ENCODE data around the gene RPS6KA3.

RPS6KA3 gene

GRCh38 chrX:20240201-20240600 lies 26.5 kb downstream of the RPS6KA3 start:
- no peak for TF ChIP-seq CTCF (conservative IDR thresholded peaks at IDR 0.05; ENCODE audit: control insufficient read depth, insufficient read depth, low read depth, low read length)
- DNase-seq (ENCODE audit: low read depth), result no peak
- no peak overlapping the region for H3K4me3 ChIP-seq (ENCODE audit: control insufficient read depth, low read depth, low read length)

- no peak overlapping the region for H3K4me3 ChIP-seq (ENCODE audit: control insufficient read depth, low read depth, low read length)
- no peak for TF ChIP-seq CTCF (conservative IDR thresholded peaks at IDR 0.05; ENCODE audit: control insufficient read depth, insufficient read depth, low read depth, low read length)
- DNase-seq (ENCODE audit: low read depth), result peak; percentile 22
These were observed 28.8 kb downstream of the RPS6KA3 start for GRCh38 chrX:20237864-20238263.

GRCh38 chrX:20235755-20236154 lies 31.0 kb downstream of the RPS6KA3 start:
- no peak overlapping the region for H3K4me3 ChIP-seq (ENCODE audit: control insufficient read depth, low read depth, low read length)
- DNase-seq (ENCODE audit: low read depth), result no peak
- no peak for TF ChIP-seq CTCF (conservative IDR thresholded peaks at IDR 0.05; ENCODE audit: control insufficient read depth, insufficient read depth, low read depth, low read length)

GRCh38 chrX:20233336-20233735 lies 33.4 kb downstream of the RPS6KA3 start:
- DNase-seq (ENCODE audit: low read depth), result no peak
- TF ChIP-seq CTCF (conservative IDR thresholded peaks at IDR 0.05; ENCODE audit: control insufficient read depth, insufficient read depth, low read depth, low read length), result no peak

GRCh38 chrX:20231598-20231997 lies 35.1 kb downstream of the RPS6KA3 start:
- TF ChIP-seq CTCF (conservative IDR thresholded peaks at IDR 0.05; ENCODE audit: control insufficient read depth, insufficient read depth, low read depth, low read length), result no peak
- no peak for DNase-seq (ENCODE audit: low read depth)
- no peak overlapping the region for H3K4me3 ChIP-seq (ENCODE audit: control insufficient read depth, low read depth, low read length)

More at GRCh38 chrX:20233336-20233735, 33.4 kb downstream of the RPS6KA3 start:
- H3K4me3 ChIP-seq (ENCODE audit: control insufficient read depth, low read depth, low read length), result no peak overlapping the region

GRCh38 chrX:20230406-20230805 lies 36.3 kb downstream of the RPS6KA3 start:
- no peak for DNase-seq (ENCODE audit: low read depth)
- no peak overlapping the region for H3K4me3 ChIP-seq (ENCODE audit: control insufficient read depth, low read depth, low read length)
- no peak for TF ChIP-seq CTCF (conservative IDR thresholded peaks at IDR 0.05; ENCODE audit: control insufficient read depth, insufficient read depth, low read depth, low read length)

- no peak for TF ChIP-seq CTCF (conservative IDR thresholded peaks at IDR 0.05; ENCODE audit: control insufficient read depth, insufficient read depth, low read depth, low read length)
- H3K4me3 ChIP-seq (ENCODE audit: control insufficient read depth, low read depth, low read length), result no peak overlapping the region
- no peak for DNase-seq (ENCODE audit: low read depth)
These were observed 37.6 kb downstream of the RPS6KA3 start for GRCh38 chrX:20229155-20229554.

All from fibroblast of mammary gland (primary cell).